Prostate gland (tissue), 2 donors: ENCODE data around the gene COTL1.

Source experiments
- POLR2A ChIP-seq: fragments of 450-650 bp; IDR thresholded peaks from one replicate; pipeline ENCODE4 v1.6.1; 2016; ENCODE audit warnings: antibody characterized with exemption, mild to moderate bottlenecking
- TF ChIP-seq, protein P1 (sequence below), 4 experiments: fragments of 200-600 bp in 2 of 4; fragments of 450-650 bp in 2 of 4; sonication (generic) in 2 of 4; IDR thresholded peaks; 1 replicate in 3 of 4; 2 replicates in 1 of 4; pipeline ENCODE4 v1.5.1; 2016 to 2019; ENCODE audit warnings: antibody characterized with exemption in 4 of 4, mild to moderate bottlenecking in 2 of 4, moderate library complexity in 2 of 4

DNA sequence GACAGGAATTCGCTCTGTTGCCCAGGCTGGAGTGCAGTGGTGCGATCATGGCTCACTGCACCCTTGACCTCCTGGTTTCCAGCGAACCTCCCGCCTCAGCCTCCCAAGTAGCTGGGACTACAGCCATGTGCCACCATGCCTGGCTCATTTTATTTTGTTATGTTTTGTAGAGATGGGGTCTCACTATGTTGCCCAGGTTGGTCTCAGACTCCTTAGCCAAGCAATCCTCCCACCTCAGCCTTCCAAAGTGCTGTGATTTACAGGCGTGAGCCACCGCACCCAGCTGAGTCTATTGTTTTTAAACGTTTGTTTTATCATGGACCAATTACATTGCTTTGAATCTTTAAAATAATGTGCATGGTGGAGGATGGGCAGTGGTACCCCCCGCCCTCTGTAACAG lies 28.9 kb downstream of the COTL1 start:
- TF ChIP-seq, protein P1, sequence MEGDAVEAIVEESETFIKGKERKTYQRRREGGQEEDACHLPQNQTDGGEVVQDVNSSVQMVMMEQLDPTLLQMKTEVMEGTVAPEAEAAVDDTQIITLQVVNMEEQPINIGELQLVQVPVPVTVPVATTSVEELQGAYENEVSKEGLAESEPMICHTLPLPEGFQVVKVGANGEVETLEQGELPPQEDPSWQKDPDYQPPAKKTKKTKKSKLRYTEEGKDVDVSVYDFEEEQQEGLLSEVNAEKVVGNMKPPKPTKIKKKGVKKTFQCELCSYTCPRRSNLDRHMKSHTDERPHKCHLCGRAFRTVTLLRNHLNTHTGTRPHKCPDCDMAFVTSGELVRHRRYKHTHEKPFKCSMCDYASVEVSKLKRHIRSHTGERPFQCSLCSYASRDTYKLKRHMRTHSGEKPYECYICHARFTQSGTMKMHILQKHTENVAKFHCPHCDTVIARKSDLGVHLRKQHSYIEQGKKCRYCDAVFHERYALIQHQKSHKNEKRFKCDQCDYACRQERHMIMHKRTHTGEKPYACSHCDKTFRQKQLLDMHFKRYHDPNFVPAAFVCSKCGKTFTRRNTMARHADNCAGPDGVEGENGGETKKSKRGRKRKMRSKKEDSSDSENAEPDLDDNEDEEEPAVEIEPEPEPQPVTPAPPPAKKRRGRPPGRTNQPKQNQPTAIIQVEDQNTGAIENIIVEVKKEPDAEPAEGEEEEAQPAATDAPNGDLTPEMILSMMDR (IDR thresholded peaks at IDR 0.05): no peak
- no peak for TF ChIP-seq POLR2A
